Stimulated activated CD4-positive, alpha-beta T cell treated with anti-CD3 and anti-CD28 coated beads, TNF-alpha, amount 100 ng/mL, for 4 hours (primary cell): ENCODE results near the gene NFX1.
"Not testable (repeated sequence)": the region's sequence is repeated elsewhere in the genome, so short reads cannot be mapped to it uniquely, and the experiment has no call there.

Experiments
- DNase-seq, 3 experiments: peaks; one replicate each; pipeline ENCODE4 v3.0.0-alpha.2; 2020; ENCODE audit warnings: low read depth in 3 of 3

Gene NFX1

DNA sequence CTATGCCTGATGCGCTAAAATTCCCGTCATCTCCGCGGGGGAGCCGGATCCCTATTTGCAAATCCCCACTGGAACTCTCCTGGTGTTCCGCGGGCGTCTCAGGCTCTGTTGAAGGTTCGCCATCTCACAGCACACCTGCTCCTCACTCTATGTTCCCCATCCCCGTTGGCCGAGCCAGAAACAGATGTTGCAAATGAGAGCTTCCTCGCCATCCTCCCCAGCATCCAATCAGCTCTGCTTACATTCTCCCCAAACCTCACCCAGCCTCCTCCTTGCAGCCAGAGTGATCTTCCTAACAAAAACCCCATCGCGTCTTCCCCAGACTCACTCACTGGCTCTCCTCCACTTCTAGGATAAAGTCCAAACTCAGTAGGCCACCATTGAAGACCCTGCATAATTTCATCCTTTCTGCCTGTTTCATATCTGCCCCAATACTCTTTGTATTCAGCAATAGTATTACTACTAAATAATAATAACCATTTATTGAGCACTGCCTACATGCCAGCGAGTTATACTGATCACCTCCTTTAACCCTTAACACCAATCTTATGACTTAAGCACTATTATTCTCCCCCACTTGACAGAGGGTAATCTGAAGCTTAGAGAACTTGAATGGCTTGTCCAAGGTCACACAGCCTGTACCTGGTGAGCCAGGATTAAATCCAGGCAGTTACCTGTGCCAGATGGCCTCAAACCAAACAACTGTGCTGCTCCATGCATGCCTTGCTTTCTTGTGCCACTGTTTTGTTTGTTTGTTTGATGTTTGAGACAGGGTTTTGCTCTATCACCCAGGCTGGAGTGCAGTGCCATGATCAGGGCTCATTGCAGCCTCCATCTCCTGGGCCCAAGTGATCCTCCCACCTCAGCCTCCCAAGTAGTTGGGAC is 98.0 kb downstream of the NFX1 start:
- no peak for DNase-seq

DNA sequence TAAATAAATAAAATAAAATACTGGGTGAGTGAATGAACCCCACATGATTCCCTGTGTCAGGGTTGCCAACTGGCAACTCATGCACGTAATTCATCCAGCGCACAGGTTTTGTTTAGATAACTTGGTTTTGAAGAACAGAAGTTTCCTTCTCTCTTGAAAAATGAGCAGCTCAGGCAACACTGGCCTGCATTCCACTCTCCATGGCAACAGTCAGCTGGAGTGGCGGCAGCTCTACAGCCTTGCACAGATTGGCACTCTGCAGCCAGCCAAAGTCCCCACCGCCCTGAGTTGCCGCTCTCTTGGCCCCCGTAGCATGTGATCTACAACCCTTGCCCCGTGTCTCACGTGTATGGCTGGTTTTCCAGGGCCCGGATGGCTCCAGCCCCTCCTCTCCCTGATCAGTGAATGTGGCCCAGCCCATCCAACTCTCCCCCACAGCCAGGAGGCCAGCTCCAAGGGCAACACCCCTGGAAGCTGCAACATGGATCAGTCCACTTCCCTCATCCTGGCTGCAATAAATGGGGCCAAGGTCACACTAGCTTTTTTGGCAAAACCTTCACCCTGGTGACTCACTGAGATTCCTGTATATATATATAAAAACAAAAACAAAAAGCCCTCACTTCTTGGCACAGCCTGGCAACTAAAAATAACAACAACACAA is 100.9 kb downstream of the NFX1 start:
- not testable (repeated sequence) for DNase-seq

DNA sequence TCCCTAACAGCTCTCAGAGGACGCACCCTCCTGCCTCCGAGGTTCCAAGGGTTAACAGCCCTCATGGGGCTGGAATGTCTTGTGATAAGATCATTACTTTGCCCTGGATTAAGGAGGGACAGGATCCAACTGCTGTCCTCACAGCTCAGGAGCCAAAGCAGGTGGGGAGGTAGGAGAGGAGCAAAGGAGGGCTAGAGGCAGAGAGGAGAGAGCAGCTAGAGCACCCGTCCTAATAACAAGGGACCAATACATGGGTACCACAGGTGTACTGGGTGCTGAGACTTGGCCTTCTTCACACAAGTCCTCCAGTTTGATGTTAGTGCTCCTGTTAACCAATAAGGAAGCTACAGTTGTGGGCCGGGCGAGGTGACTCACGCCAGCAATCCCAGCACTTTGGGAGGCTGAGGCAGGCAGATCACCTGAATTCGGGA is 102.3 kb downstream of the NFX1 start:
- not testable (repeated sequence) for DNase-seq

DNA sequence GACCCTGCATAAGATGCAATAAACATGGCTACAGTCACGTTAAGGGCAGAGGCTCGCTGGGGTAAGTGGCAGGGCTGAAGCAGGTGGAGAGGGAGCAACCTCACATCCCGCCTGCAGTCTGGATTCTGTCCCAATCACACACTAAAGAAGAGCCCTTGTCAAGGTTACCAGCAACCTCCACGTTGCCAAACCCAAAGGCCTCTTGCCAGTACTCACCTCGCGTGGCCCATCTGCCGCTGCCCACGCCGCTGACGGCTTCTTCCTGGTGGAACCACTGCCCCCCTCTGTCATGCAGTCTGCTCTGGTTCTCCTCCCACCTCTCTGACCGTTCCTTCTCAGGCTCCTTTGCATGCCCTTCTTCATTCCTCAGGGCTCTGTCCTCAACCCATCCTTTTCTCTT is 103.3 kb downstream of the NFX1 start:
- DNase-seq = no peak

DNA sequence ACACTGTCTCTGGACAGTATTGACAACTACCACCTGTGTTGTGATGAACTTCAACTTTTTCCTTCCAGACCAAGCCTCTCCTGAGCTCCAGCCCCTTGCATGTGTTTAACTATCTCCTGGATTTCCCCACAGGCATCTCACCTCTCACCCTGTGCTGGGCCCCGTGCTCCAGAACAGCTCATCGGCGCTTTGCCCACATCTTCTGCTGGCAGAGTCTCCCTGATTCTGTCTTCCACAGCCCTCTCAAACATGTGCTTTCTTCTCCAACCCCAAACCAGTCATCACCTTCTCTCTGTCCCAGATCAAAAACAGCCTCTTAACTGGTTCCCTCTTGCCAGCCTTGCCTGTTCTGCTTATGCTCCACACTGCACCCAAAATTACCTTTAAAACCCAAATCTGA is 103.7 kb downstream of the NFX1 start:
- DNase-seq = not testable (repeated sequence)

DNA sequence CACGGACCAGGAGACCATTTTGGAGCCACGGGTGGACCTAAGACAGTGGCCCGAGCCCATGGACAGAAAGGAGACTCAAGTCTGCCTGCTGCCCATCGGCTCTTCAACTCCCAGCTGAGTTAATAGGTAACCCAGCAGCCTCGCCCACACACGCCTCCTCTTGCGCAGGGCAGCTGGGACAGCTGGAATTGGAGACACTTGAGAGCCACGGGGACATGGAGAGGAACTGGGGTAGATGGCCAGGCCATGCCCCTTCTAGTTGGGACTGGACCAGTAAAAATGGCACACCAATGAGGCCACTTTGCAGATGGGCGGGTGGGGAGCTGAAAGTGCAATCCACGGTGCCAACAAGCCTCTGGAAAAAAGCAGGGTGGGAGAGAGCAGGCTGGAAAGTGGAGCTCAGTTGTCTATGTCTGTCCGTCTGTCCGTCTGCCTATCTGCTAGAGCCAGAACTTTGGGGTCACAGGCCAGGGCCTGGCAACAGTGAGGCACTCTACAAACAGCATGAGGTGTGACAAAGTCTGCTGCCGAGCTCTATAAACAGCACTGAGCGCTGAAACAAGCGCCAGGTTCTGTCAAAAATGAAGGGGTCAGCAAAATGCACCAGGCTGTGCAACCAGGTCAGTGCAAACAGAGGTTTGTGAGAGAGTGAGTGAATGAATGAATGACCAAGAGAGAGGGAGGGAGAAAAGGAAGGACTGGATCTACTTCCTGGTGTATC is 105.0 kb downstream of the NFX1 start:
- DNase-seq = not testable (repeated sequence)

DNA sequence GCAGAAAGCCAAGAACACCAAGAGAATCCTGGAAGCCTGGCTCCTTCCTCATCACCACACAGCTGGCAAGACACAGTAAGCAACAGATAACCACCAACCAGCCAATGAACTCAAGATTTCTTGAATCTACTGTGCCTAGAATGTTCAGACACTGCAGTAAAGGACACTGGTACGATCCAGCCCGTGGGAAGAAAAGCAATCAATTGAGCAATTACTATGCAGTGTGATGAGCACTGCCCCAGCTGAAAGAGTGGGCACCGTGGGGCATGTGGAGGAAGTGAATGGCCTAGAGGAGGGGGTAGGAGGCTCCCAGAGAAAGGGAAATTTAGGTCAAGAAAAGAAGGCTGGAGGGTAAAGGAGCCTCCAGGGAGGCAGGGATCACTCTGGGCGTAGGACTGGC is 107.5 kb downstream of the NFX1 start:
- DNase-seq = not testable (repeated sequence)

DNA sequence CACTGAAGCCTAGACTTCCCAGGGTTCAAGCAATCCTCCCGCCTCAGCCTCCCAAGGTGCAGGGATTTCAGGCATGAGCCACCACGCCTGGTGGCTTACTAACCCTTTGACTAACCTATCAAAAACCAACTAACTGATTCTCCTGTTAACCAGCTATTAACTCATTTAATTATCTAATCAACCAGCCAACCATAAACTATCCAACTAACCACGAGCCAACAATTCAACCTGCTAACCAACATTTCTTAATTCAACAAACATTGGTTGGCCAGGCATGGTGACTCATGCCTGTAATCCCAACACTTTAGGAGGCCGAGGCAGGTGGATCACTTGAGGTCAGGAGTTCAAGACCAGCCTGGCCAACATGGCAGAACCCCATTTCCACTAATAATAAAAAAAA is 108.7 kb downstream of the NFX1 start:
- DNase-seq = not testable (repeated sequence)

DNA sequence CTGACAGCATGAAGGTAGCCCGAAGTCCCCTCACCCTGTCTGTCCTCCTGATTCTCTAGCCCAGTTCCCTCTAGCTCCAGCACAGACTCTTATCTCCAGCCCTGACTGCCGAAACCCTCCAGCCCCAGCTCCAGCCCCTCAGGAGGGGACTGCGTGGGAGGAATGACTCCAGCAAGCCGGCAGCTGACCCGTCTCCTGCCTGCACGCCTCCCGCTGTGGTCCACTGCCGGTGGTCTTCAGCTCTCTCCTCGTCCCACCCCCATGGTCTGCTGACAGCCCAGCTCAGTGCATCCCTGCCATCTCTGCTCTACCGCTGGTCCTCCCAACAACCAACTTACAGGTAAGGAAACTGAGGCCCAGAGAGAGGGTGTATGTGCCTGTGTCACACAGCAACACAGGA is 111.5 kb downstream of the NFX1 start:
- DNase-seq = not testable (repeated sequence)

DNA sequence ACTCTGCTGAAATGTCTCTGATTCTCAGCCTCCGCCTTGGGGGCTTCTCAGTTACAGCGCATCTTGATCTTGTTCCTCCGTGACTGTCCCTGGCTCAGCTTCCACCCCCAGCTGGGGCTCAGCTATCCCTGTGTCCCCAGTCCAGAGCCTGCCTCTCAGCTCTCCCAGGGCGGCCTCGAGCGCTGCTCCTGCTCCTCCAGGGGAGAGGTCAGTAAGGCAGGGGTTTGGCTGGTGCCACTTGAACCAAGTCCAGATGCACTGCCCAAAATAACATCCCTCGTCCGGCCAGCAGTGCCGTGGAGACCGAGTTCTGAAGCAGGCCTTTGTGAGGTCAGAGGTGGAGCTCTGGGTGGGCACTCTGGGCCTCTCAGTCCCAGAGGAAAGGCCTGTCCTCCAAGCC is 112.1 kb downstream of the NFX1 start, which contains the start of gene AQP7:
Gene AQP7, minus strand, starts transcription at position 198 of the 400 bp plus-strand sequence. CDS start 1,306 bp downstream, outside the sequence.
- not testable (repeated sequence) for DNase-seq

DNA sequence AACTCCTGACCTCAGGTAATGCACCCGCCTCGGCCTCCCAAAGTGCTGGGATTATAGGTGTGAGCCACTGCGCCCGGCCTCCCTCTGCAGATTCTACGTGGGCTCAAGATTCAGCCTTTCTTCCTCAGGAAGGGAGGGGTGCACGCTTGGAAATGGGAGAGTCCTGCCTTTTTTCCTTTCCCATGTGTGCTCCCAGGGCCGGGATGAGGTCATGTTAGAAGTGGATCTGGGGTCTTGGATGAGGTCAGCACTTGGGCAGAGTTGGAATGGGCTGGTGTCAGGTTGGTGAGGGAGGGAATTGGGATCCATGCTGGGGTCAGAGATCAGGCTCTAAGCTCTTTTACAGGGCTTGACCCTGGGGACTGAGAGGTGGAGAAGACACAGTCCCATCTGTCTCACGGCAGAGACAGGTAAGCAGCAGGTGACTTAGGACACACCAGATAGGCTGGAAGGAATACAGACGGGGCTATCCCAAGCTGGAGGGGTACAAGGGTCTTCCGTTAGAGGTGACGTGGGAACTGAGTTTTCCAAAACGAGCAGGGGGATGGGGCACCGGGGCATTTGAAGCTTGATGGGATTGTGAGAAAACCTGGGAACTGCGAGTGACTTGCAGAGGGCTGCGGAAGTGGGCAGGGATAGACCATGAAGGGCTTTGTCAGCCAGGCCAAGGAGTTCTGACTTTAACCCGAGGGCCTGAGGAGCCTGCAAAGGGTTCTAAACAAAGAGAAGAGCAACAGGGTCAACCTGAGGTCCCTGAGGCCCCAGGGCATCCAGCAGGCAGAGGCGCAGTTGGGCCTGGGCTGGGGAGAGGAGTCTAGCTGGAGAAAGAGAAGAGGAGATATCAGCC is 113.8 kb downstream of the NFX1 start:
- DNase-seq = no peak

DNA sequence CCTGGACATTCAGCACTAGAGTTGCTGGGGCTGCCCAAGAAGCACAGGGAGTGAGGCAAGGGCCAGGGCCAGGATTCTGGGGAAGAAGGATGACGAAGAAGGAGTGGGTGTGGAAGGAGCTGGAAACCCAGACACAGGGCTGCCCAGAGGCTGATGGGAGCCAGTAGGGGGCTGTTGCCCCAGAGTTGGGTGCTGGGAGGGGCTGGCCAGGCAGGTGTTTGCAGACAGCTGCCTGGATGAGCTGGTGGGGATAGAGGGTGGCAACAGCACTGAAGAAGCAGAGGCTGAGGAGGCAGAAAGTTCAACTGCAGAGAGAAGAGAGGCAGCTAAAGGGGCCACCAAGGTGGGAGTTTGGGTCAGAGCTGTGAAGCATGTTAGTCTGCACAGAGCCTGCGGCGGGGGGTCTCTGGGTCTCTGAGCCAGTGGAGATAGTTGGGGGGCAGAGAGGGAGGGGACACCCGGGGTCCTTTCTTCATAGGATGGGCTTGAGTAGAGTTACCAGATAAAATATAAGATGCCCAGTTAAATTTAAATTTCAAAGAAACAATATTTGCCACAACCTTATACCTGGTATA is 114.6 kb downstream of the NFX1 start:
- DNase-seq = no peak

DNA sequence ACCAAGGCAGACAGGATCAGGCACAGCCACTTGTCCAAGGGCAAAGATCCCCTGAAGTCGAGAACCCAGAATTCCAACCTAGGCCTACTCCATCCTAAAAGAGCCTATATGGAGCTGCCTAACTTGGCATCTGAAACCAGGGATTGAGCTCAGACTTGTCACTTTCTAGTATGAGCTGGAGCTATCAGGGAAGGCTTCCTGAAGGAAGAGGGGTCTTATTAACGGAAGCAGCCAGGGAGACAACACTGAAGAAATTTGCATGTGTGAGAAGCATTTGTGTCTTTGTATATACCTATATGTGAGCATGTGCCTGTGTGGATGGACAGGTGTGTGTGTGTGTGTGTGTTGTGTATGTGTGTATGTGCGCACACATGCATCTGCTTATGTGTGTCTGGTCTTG is 116.7 kb downstream of the NFX1 start:
- DNase-seq = no peak

DNA sequence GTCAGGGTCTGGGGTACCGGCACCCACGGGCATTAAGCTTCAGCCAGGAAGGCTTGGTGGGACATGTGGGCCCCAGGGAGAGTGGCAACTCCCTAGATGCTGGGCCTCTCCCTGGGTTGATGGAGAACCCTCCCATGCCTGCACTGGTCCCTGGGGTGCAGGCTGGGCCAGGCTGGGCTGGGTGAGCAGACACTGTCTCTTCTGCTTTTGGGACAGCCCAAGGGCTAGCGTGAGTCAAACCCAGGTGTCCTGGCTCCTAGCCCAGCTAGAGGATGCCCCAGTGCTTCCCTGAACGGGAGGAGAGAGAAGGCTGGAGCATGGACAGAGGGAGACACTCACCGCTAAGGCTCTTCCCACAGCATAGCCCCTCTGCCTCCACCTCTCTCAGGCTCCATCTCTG is 117.8 kb downstream of the NFX1 start:
- DNase-seq = no peak

DNA sequence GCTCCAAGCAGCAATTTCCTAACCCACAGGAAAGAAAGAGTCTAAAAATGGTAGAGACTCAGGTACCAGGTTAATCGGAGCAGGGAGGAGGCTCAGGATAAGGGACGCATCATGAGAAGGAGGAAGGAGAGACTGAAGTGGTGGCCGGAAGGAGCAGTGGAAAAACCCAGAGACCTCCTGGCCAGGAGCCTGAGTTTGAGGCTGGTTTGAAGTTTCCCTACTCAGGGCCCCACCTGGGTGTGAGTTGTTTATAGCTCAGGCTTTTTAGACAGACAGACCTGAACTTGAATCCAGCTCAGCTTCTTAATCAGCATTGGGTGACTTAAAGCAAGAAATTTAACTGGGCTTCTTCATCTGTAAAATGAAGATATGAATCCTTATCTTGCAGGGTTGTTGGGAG is 124.0 kb downstream of the NFX1 start:
- no peak for DNase-seq

DNA sequence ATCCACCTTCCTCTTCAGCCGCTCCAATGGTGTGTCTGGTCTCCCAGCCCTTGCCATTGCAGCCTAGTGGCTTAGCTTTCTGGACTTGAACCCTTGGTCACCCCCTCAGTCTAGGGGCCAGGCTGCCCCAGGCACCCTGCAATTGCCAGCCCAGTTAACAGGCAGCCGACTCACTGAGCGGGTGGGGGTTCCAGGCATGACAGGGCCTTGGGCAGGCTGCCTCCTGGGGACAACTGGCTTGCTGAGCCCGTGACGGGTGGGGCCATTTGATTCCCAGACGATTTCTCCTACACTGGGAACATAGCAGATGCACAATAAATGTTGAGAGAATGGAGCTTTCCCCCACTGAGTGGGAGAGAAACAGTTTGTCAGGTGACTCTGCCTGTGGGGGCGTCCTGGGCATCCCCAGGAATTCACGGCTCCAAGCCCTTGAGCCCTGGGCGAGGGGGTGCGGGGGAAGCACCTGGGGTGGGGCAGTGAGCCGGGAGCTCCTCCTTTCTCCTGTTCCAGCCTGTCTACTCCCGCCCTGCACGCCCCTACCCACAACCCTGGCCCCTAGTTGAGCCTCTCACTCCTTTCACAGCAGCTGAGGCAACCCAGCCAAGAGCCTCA is 124.7 kb downstream of the NFX1 start:
- no peak for DNase-seq

DNA sequence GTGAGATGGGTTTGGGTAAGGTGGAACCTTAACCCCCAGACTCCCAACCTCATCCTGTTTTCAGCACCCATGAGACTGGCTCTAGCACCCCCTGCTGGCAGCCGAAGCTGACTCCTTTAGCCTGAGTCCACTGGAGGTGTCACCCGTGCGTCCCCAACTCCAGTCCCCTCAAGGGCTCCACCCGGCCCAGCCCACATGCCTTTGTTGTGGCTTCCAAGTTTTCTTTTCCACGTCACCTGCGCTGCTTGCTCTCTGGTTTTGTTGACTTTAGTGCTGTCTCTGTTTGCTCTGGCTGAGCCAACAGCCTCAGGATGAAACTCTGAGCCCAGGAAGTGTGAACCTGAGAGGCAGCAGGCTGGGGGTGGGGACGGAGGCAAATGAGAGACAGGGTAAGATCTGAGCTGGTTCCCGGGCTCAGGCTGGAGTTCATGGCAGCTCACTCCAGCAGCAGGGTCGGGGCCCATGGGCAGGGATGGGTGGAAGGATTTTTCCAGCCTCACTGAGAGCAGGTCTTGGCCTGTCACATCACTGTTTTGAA is 125.3 kb downstream of the NFX1 start:
- DNase-seq = peak; percentile 59 to 75 (median 74)

DNA sequence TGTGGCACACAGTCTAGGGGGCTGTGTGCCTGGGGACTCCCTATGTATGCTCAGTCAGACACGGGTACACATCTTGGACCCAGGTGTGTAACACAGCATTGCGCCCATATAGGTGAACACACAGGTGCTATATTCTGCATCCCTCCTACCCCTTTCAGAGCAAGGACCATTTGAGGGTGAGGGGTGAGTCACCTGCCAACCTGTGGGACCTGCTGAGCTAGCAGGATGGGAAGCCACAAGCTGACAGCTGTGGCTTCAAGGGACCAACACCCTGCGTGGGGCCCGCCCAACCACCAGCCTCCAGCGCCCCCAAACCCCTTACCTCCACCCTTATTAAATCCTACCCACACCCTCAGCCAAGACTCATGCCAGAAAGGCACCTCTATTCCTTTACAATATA is 126.7 kb downstream of the NFX1 start:
- DNase-seq = peak in 1 of 3 experiments; percentile 15

DNA sequence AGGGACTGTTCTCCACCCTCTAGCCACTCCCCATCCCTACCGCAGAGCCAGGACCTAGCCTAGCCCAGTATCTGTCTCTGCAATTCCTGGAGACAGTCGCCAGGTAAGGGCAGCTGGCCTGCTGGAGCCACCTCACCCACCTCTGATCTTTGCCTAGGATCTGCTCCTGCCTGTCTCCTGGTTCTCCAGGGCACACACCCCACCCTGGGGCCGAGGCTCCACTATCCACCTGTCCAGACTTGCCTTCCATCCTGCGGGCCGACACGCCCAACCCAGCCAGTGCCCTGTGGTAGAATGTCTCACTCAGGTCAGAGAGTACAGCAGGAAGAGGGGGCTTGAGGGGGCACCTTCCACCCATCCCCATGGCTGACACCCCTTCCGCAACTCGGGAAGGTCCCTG is 127.8 kb downstream of the NFX1 start:
- DNase-seq = no peak

DNA sequence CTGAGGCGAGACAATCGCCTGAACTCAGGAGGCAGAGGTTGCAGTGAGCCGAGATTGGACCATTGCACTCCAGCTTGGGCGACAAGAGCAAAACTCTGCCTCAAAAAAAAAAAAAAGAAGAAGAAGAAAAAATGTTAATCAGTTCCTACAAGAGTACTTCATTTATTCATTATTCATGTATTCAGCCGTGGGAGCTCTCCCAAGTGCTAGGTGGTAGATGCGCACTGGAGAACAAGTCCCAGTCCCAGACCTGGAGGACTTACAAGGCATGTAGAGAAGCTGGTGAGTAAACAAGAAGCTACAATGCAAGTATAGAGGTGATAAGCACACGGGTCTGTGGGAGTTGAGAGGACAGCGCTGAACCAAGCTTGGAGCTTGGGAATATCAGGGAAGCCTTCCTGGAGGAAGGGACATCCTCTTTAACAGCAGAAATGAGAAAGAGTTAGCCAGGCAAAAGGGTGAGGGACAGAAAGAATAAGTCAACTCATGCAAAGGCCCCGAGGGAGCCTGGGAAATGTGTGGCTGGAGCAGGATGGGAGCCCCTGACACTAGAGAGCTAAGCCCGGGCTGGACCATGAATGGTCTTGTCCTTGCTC is 129.5 kb downstream of the NFX1 start:
- DNase-seq = no peak
